CD4-positive, alpha-beta T cell treated with Interleukin-17A for 4 hours (primary cell): ENCODE results near the gene VGLL3.

Source experiments
- DNase-seq: peaks from one replicate; pipeline ENCODE4 v3.0.0-alpha.2; 2020; ENCODE audit warnings: mixed read lengths

Gene VGLL3

DNA sequence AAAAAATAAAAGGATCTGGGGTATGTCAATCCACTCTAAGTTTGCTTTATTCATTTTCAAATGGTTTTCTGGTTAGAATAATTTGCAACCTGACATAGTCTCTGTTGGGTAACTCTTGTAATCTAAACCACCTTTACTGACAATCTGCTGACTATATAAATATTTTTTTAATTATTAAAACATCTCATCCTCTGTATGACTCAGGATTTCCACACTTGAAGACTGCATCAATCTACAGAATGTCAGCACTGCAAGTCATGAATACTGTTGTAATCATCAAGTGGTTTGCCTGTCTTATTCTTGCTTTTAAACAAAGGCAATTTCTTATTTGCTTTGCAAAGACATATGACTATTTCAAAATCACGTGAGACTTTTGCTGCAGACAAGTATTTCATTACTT lies 42.1 kb downstream of the VGLL3 start:
- no peak for DNase-seq

- DNase-seq: no peak
Measured at GRCh38 chr3:86942206-86942605, 48.7 kb downstream of the VGLL3 start.

DNA sequence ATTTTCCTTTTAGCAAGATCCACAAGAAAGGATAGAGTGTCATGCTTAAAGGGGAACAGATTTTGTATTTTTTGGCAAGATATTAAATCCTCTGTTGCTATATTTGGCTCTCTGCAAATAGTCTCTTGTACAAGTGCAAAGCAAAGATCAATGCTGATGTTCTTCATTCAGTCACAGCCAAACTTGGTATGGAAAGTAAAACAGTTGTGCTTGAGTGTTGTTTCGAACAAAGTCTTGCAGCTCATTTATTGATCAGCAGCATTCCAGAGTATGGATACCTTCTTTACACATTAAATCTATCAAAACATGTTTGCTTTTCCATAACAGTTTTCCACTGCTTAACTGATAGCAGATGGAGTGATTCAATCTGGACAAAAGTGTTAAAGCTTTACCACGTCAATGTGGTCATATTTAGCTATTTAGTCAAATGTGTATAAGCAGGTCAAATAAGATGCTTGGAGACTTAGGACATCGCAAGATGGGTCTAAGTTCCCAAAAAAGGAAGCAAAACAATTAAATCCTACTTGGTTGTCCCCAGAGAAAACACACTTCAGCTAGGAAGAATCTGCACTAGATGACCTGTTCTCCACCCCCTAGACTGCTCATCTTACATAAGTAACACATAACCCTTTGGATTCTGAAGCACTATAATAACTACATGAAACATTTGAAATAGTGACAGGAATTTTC lies 52.4 kb downstream of the VGLL3 start:
- no peak for DNase-seq

GRCh38 chr3:86937306-86937791 lies 53.6 kb downstream of the VGLL3 start:
- DNase-seq: no peak

GRCh38 chr3:86934851-86935250 lies 56.1 kb downstream of the VGLL3 start:
- DNase-seq: no peak

GRCh38 chr3:86930831-86931230 lies 60.1 kb downstream of the VGLL3 start:
- no peak for DNase-seq

DNA sequence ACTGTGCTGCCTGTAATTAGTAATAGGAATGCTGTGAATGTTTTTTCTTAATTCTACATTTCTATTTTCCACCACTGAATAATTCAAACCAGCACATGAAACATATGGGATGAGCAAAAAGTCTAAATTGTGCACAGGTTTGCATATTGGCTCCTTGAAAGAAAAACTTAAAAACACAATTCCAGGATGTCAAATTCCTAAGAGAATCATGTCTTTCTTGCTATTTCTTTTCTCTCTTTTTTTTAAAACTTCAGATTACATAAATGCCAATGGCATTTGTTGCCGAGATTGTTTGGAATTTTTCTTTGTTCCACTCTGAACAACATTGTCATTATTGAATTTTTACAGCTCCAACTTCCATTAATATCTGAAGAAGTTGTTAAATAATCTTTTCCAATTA lies 60.8 kb downstream of the VGLL3 start:
- DNase-seq: no peak

DNA sequence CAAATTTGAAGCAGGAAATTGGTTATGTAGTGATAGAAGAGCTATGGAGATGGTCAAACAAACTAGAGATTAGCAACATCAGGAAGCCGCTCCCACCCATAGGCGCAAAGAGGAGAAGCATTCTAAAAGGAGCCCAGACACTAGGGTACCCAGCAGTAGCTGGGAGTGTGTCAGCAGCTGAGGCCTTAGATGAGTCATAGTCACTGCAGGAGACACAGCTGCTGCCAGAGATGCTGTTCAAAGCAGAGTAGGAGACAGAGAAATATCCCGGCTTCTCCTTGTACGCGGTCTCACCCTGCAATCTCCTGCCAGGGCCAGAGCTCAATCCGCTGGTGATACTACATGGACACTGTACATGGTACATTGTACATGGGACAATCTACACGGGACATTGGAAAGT lies 61.9 kb downstream of the VGLL3 start:
- no peak for DNase-seq

DNA sequence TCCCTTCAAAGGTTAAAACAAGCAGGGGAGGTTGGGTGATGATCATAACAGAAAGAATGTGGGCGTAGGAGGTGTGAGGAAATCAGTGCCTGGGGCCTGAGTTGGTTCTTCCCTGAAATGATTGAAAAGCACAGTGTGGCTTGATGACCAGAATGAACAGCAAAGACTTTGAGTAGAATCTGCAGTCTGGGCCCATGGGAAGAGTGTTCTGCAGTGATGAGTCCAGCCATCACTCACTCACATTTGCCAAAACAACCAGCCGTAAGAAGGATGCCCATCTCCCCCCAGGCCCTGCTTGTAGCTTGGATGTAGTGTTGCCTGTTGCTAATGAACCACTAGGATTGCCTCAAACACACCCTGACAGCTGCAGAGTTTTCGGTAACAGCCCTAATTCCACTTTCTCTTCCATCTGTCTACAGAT lies 67.9 kb downstream of the VGLL3 start:
- no peak for DNase-seq

GRCh38 chr3:86921971-86922680 lies 68.8 kb downstream of the VGLL3 start:
- DNase-seq: no peak

DNA sequence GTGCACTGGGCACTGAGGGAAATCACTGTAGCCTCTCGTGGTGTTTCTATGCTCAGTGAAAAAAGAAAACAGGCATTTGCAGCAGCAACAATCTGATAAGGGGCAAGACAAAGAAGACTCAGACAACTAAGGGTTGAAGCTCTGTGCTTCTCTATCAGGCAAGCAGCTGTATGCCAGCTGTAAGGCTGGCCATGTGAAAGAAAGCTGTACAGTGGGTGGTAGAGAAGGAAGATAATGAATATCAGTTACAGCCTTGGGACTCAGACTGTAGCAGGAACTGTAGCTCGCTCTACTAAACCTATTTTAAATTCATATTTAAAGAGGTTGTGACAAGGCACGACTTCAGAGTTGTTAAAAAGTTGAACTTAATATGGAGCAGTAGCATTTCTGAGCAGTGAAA lies 76.3 kb downstream of the VGLL3 start:
- DNase-seq: no peak

DNA sequence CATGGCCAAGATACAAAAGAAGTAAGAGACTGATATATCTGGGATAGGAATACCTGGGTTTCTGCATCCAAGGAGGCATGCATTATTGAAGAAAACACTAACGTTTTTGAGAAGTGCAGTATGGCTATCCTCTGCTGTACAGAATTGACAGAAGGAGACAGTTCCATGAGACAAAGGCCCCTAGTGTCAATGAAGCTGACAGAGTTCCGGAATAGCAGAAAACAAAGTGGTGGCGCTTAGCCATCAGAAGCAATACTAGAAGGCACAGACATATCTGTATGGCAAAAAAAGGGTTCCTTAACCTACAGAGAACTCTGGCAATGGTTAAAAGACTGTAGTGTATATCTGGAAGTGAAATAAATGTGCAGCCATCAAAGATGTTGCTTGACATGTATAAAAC lies 77.8 kb downstream of the VGLL3 start:
- no peak for DNase-seq

GRCh38 chr3:86895202-86895601 lies 95.7 kb downstream of the VGLL3 start:
- DNase-seq: no peak

GRCh38 chr3:86890741-86891396 lies 100.1 kb downstream of the VGLL3 start:
- no peak for DNase-seq
